HG02840 (cell line): Measurements from ENCODE around the gene CPN2.

Experiments
- ATAC-seq: cut with Tn5 transposase; IDR thresholded peaks from one replicate; pipeline ENCODE4 v1.9.1; 2021; ENCODE audit warnings: mild to moderate bottlenecking, moderate library complexity, moderate number of reproducible peaks; ENCODE audit not compliant: unreplicated experiment, low FRiP score

The CPN2 gene

GRCh38 chr3:194315965-194316361, 35.2 kb downstream of the CPN2 start:
- ATAC-seq = peak; percentile 34

GRCh38 chr3:194315088-194315964, 35.8 kb downstream of the CPN2 start:
- peak; percentile 82 for ATAC-seq

- no peak for ATAC-seq
These were observed 36.6 kb downstream of the CPN2 start for GRCh38 chr3:194314388-194315068.

- ATAC-seq = no peak
These were observed 37.4 kb downstream of the CPN2 start for GRCh38 chr3:194313560-194314387.

GRCh38 chr3:194312743-194313281, 38.3 kb downstream of the CPN2 start:
- ATAC-seq = no peak

- no peak for ATAC-seq
These were observed 38.9 kb downstream of the CPN2 start for GRCh38 chr3:194312186-194312742.

GRCh38 chr3:194311000-194311399, 40.1 kb downstream of the CPN2 start:
- no peak for ATAC-seq

- no peak for ATAC-seq
These were observed 40.9 kb downstream of the CPN2 start for GRCh38 chr3:194310060-194310835.

- no peak for ATAC-seq
These were observed 42.3 kb downstream of the CPN2 start for GRCh38 chr3:194308601-194309449.

- ATAC-seq = no peak
These were observed 43.3 kb downstream of the CPN2 start for GRCh38 chr3:194307849-194308248.

GRCh38 chr3:194306771-194307640, 44.1 kb downstream of the CPN2 start:
- peak; percentile 49 for ATAC-seq

- ATAC-seq = peak; percentile 29
These were observed 44.9 kb downstream of the CPN2 start for GRCh38 chr3:194306109-194306686.

GRCh38 chr3:194305356-194306108, 45.6 kb downstream of the CPN2 start:
- ATAC-seq = no peak

- no peak for ATAC-seq
These were observed 46.8 kb downstream of the CPN2 start for GRCh38 chr3:194304186-194304917.

- ATAC-seq = no peak
These were observed 47.4 kb downstream of the CPN2 start for GRCh38 chr3:194303749-194304148.

GRCh38 chr3:194301730-194302129, 49.4 kb downstream of the CPN2 start:
- no peak for ATAC-seq
